HepG2 (cell line): ENCODE data around the gene SLC9A5. TPM values are rescaled to one million over a fixed set of nuclear protein-coding genes. Genes with fewer than 3 reads are reported as not detected.

ENCODE experiments used
- AGO2 ChIP-seq: fragments of 200-400 bp; formaldehyde crosslinking; optimal IDR thresholded peaks from 2 replicates; pipeline ENCODE3; 2017; ENCODE audit warnings: mild to moderate bottlenecking, low read depth, low read length, moderate library complexity
- BATF2 ChIP-seq: sonication (generic); formaldehyde crosslinking; IDR thresholded peaks from 2 replicates; pipeline ENCODE4 v1.8.0; 2022; ENCODE audit warnings: mild to moderate bottlenecking, missing genetic modification reagents, moderate library complexity
- CSRNP1 ChIP-seq: sonication (generic); formaldehyde crosslinking; IDR thresholded peaks from 2 replicates; pipeline ENCODE4 v1.8.1; 2023; ENCODE audit warnings: mild to moderate bottlenecking, missing genetic modification reagents
- IKZF4 ChIP-seq: sonication (generic); formaldehyde crosslinking; IDR thresholded peaks from 2 replicates; pipeline ENCODE4 v1.5.1; 2020; ENCODE audit warnings: borderline replicate concordance, mild to moderate bottlenecking, low read depth, missing genetic modification reagents; ENCODE audit errors: not compliant biosample characterization
- MAX ChIP-seq: IDR thresholded peaks from 2 replicates; pipeline ENCODE4 v1.6.1; 2012; ENCODE audit warnings: inconsistent platforms
- MNT ChIP-seq: fragments of 450-650 bp; IDR thresholded peaks from 2 replicates; pipeline ENCODE4 v1.6.1; 2016
- MTF1 ChIP-seq: sonication (generic); formaldehyde crosslinking; IDR thresholded peaks from 2 replicates; pipeline ENCODE4 v1.5.0; 2020; ENCODE audit warnings: missing genetic modification reagents
- NONO ChIP-seq, 2 experiments: fragments of 450-650 bp in 1 of 2; sonication (generic) in 1 of 2; formaldehyde crosslinking in 1 of 2; IDR thresholded peaks in 1 of 2; conservative IDR thresholded peaks in 1 of 2; 2 replicates each; pipeline versions ENCODE4 v1.6.1 to v1.8.0; 2017 to 2022; ENCODE audit warnings: mild to moderate bottlenecking in 1 of 2, missing genetic modification reagents in 1 of 2, moderate library complexity in 1 of 2
- NR2F1 ChIP-seq, 2 experiments: fragments of 450-650 bp in 1 of 2; formaldehyde crosslinking in 1 of 2; IDR thresholded peaks; 2 replicates each; pipeline versions ENCODE4 v1.5.0 to v1.6.1; 2016 to 2020; ENCODE audit warnings: mild to moderate bottlenecking in 1 of 2, missing compliant biosample characterization in 1 of 2, missing genetic modification reagents in 1 of 2, moderate library complexity in 1 of 2
- PCBP1 ChIP-seq: fragments of 200-400 bp; formaldehyde crosslinking; IDR thresholded peaks from 2 replicates; pipeline ENCODE4 v1.6.1; 2017; ENCODE audit warnings: mild to moderate bottlenecking, low read depth, low read length, borderline replicate concordance
- UBTF ChIP-seq: sonication (generic); formaldehyde crosslinking; IDR thresholded peaks from 2 replicates; pipeline ENCODE4 v1.4.0; 2020; ENCODE audit warnings: mild to moderate bottlenecking, missing genetic modification reagents
- ZFAT ChIP-seq: sonication (generic); formaldehyde crosslinking; conservative IDR thresholded peaks from 2 replicates; pipeline ENCODE4 v1.8.1; 2023; ENCODE audit warnings: missing genetic modification reagents, inconsistent platforms
- ZFY ChIP-seq: sonication (generic); formaldehyde crosslinking; IDR thresholded peaks from 2 replicates; pipeline ENCODE4 v1.4.0; 2020; ENCODE audit warnings: missing genetic modification reagents
- ZFYVE20 ChIP-seq: sonication (generic); formaldehyde crosslinking; IDR thresholded peaks from 2 replicates; pipeline ENCODE4 v1.8.0; 2023; ENCODE audit warnings: low read depth, mild to moderate bottlenecking, moderate library complexity, missing genetic modification reagents, borderline replicate concordance
- ZNF101 ChIP-seq: sonication (generic); formaldehyde crosslinking; IDR thresholded peaks from 2 replicates; pipeline ENCODE4 v1.4.0; 2020; ENCODE audit warnings: mild to moderate bottlenecking, low read depth, missing genetic modification reagents, borderline replicate concordance
- ZNF234 ChIP-seq: sonication (generic); formaldehyde crosslinking; conservative IDR thresholded peaks from 2 replicates; pipeline ENCODE4 v1.5.1; 2020; ENCODE audit warnings: mild to moderate bottlenecking, missing genetic modification reagents
- ZNF292 ChIP-seq: sonication (generic); formaldehyde crosslinking; IDR thresholded peaks from 2 replicates; pipeline ENCODE4 v1.8.1; 2022; ENCODE audit warnings: mild to moderate bottlenecking, low read depth, missing genetic modification reagents, borderline replicate concordance
- ZNF337 ChIP-seq: sonication (generic); formaldehyde crosslinking; IDR thresholded peaks from 2 replicates; pipeline ENCODE4 v1.5.1; 2020; ENCODE audit warnings: missing genetic modification reagents, low read depth, mild to moderate bottlenecking, borderline replicate concordance
- ZNF503 ChIP-seq: sonication (generic); formaldehyde crosslinking; IDR thresholded peaks from 2 replicates; pipeline ENCODE4 v1.4.0; 2020; ENCODE audit warnings: missing genetic modification reagents
- ZNF747 ChIP-seq: sonication (generic); formaldehyde crosslinking; IDR thresholded peaks from 2 replicates; pipeline ENCODE4 v1.8.1; 2023; ENCODE audit warnings: missing genetic modification reagents, mild to moderate bottlenecking, borderline replicate concordance
- polyA plus RNA-seq, 8 experiments: library from polyadenylated mRNA; depleted of rRNA in 3 of 8; stranded (reverse) in 7 of 8; unstranded in 1 of 8; fragments of >200 nt; fragmentation: Illumina TruSeq in 4 of 8; extraction: Trizol in 4 of 8; gene quantifications; 2 replicates each; pipeline versions ENCODE4 v1.2.1 to v1.2.3, GENCODE V29; 2011 to 2016; ENCODE audit warnings: low read depth in 4 of 8, missing spikeins in 1 of 8, mixed read lengths in 1 of 8; ENCODE audit not compliant: insufficient read depth in 1 of 8
- total RNA-seq, 5 experiments: library from RNA; depleted of rRNA; stranded (reverse); fragments of >200 nt; fragmentation: Illumina TruSeq; extraction: Trizol; gene quantifications; 2 replicates each; pipeline ENCODE4 v1.2.3, GENCODE V29; 2016; ENCODE audit warnings: low read depth in 1 of 5

Gene SLC9A5
- total and polyA plus RNA-seq, 2 of the 13 experiments (the other 11 are each of a cell fraction or from before 2014, with no cell fraction given): 0.58 to 1.4 TPM

- TF ChIP-seq CSRNP1 (CRISPR knock-in tag): no peak
- no peak for TF ChIP-seq MTF1 (CRISPR knock-in tag)
- TF ChIP-seq ZNF337 (CRISPR knock-in tag): no peak
- no peak for TF ChIP-seq ZNF503 (CRISPR knock-in tag)
- TF ChIP-seq ZFAT (CRISPR knock-in tag): no peak
- no peak for TF ChIP-seq MNT
- no peak for TF ChIP-seq ZNF101
- no peak for TF ChIP-seq ZNF234
- no peak for TF ChIP-seq ZFYVE20
- TF ChIP-seq AGO2: peak; percentile 98
- TF ChIP-seq ZNF292 (CRISPR knock-in tag): no peak
- TF ChIP-seq BATF2 (CRISPR knock-in tag): no peak
- TF ChIP-seq PCBP1: no peak
- TF ChIP-seq UBTF (CRISPR knock-in tag): no peak
- TF ChIP-seq ZFY (CRISPR knock-in tag): 0 out of 2 replicates have a peak, but pooled peaks have one; percentile 6
- no peak for TF ChIP-seq IKZF4
- no peak for TF ChIP-seq NR2F1 (CRISPR knock-in tag; IDR thresholded peaks at IDR 0.05)
- TF ChIP-seq NONO (IDR thresholded peaks at IDR 0.05): no peak
- TF ChIP-seq NONO (CRISPR knock-in tag; conservative IDR thresholded peaks at IDR 0.05): 0 out of 2 replicates have a peak, but pooled peaks have one; percentile 19
- no peak for TF ChIP-seq MAX
- no peak for TF ChIP-seq ZNF747
Observed at GRCh38 chr16:67270931-67271338, 22.2 kb downstream of the SLC9A5 start (continued).
